RPMI8226 (cell line): ENCODE results near the gene ZNF76.
"Not testable (repeated sequence)": the region's sequence is repeated elsewhere in the genome, so short reads cannot be mapped to it uniquely, and the experiment has no call there.

Experiments used
- DNase-seq: peaks from one replicate; pipeline ENCODE4 v3.0.0-alpha.2; 2015

ZNF76 gene

GRCh38 chr6:35305117-35305516 lies 45.6 kb downstream of the ZNF76 start:
- no peak for DNase-seq

DNA sequence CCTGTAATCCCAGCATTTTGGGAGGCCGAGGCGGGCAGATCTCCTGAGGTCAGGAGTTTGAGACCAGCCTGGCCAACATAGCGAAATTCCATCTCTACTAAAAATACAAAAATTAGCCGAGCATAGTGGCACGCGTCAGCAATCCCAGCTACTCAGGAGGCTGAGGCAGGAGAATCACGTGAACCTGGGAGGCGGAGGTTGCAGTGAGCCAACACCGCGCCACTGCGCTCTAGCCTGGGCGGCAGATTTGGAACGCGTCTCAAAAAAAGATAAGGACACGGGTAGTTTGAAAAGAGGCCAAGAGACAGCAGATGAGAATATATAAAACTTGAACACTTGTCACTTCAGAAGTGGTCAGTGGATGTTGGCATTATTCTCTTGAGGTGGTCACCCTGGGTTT lies 47.6 kb downstream of the ZNF76 start:
- not testable (repeated sequence) for DNase-seq

GRCh38 chr6:35308543-35308942 lies 49.0 kb downstream of the ZNF76 start:
- DNase-seq = not testable (repeated sequence)

DNA sequence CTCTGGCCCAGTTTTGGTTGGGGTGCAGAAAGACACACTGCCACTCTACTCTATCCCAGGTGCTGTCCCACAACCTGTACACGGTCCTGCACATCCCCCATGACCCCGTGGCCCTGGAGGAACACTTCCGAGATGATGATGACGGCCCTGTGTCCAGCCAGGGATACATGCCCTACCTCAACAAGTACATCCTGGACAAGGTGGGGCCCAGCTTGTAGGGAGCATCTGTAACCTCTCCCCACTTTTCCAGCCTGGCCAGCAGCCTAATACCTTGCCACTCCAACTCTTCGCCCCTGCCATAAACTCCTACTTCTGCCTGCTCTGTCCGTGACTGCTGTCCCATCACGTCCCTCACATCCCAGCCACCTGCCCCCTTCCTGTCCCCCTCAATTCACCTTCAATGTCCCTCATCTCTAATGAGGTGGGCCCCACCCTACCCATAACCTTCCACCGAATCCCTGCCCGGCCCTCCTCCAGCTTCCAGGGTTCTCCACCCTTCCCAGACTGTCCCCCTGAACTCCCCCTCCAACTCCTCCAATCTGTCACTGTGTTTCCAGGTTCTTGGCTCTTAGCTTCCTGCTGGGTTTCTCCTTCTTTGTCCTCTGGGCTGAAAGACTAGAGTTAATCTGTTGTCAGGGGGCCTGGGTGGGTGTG lies 50.2 kb downstream of the ZNF76 start:
- no peak for DNase-seq

- DNase-seq = no peak
These were observed 50.8 kb downstream of the ZNF76 start for GRCh38 chr6:35310265-35310831.

DNA sequence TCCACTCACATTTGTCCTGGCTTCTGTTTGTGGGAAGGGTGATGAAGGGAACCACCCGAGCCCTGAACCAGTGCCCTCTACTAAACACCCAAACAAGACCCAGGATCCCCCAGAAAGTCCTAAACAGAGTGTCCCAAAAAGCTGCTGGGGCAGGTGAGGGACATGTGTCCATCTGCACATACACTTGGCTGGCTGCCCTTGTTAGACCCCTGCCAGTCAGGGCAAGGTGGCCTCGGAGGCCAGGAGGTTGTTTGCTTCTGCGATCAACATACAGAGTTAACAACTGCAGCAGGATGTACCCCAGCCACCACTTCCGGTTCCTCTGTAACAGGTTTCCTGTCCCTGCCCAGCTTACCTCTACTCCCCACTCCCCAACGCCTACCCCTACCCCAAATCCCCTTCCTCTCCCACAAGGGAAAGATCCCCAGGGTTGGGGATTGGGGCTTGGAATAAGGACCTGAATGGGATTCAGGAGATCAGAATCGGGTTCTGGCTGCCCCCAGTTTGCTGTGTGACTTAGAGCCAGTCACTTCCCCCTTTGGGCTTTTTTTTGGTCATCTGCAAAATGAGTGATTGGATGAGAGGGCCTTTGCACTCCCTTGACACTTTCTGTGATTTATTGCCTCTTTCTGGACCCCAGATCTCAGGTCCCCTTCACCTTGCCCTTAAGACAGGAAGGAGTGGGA lies 52.0 kb downstream of the ZNF76 start:
- DNase-seq = no peak

DNA sequence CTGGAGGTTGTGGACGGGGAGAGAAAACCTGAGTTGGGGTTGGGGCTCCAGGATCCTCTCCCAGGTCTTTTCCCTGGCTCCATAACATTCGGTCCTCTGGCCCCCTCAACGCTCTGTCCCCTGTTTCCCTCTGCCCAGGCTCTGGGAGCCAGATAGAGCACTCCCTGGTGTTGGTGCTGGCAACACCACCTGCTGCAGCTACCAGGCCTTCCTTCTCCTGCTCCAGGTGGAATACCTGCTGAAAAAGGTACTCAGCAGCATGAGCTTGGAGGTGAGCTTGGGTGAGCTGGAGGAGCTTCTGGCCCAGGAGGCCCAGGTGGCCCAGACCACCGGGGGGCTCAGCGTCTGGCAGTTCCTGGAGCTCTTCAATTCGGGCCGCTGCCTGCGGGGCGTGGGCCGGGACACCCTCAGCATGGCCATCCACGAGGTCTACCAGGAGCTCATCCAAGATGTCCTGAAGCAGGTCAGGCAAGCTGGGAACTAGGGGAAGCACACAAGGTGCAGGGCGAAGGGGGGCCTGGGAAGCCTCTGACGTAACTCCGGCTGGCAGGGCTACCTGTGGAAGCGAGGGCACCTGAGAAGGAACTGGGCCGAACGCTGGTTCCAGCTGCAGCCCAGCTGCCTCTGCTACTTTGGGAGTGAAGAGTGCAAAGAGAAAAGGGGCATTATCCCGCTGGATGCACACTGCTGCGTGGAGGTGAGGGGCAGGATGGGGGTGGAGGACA lies 52.7 kb downstream of the ZNF76 start:
- no peak for DNase-seq

DNA sequence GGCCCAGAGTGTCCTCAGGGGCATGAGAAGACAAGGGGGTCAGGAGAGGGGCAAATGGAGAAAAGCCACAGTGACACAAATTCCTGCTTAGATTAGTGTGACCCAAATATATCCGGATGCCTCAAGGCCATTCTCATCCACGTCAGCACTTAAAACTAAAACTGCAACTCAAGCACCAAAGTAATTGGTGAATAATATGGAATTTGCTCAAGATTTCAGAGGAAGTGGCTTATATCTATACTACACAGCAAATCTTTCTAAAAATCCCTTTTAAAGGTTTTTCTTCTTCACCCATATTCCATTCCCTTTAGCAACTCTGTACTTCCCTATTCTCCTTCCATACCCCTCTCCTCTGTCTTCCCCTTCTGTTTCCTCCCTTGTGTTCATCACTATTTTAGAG lies 53.3 kb downstream of the ZNF76 start:
- no peak for DNase-seq

GRCh38 chr6:35317483-35318195 lies 58.1 kb downstream of the ZNF76 start:
- no peak for DNase-seq

DNA sequence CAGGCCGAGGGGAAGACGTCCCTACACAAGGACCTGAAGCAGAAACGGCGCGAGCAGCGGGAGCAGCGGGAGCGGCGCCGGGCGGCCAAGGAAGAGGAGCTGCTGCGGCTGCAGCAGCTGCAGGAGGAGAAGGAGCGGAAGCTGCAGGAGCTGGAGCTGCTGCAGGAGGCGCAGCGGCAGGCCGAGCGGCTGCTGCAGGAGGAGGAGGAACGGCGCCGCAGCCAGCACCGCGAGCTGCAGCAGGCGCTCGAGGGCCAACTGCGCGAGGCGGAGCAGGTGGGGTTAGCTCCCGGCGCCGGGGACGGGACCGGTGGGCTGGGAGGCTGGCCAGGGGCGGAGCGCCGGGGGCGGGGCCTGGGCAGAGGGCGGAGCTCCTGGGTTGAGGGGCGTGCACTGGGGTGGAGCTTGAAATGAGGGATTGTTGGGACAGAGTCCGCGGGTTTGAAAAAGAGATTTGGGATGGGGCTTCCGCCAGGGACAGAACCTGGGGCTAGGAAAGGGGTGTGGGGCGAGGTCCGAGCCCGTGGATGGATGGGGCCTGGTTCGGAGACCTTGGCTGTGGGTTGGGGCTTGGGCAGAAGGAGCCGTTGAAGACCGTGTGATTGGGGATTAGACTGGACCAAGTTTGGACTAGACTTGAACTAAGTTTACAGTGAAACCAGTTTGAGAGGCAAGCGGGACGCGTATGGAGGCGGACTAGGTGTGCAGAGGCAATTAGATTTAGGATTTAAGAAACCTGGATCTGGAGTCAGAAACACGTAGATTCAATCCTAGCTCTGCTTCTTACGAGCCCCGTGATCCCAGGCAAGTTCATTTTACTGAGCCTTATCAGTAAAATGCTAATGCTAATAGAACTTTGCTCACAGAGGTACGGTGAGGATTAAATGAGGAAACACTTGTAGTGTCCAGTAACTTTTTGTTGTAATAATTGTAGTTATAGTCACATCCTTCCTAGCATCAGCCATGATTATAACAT lies 58.9 kb downstream of the ZNF76 start:
- no peak for DNase-seq

GRCh38 chr6:35319346-35320030 lies 60.0 kb downstream of the ZNF76 start:
- DNase-seq = no peak

DNA sequence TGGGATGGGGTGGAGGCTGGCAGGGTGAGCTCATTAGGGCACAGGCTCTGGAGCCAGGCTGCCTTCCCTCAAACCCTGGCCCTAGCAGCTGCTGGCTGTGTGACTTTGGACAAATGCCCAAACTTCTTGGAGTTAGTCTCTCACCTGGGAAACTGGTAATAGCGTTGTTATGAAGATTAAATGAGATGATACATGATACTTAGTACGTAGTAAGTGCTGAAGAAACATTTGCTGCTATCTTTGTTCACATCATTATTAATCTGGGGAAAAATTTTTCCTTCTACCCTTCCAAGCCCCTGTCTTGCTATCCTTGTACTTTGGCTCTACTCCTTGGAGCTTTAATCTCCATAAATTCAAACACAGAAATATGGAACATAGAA lies 60.5 kb downstream of the ZNF76 start:
- no peak for DNase-seq

DNA sequence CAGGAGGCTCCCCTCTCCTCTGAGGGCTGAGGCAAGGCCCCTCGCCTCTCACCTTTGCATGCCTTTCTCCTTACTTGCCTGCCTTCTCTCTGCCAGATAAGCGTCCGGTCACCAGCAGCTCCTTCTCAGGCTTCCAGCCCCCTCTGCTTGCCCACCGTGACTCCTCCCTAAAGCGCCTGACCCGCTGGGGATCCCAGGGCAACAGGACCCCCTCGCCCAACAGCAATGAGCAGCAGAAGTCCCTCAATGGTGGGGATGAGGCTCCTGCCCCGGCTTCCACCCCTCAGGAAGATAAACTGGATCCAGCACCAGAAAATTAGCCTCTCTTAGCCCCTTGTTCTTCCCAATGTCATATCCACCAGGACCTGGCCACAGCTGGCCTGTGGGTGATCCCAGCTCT lies 61.6 kb downstream of the ZNF76 start:
- no peak for DNase-seq

GRCh38 chr6:35327349-35328027 lies 68.0 kb downstream of the ZNF76 start:
- DNase-seq = peak; percentile 82

DNA sequence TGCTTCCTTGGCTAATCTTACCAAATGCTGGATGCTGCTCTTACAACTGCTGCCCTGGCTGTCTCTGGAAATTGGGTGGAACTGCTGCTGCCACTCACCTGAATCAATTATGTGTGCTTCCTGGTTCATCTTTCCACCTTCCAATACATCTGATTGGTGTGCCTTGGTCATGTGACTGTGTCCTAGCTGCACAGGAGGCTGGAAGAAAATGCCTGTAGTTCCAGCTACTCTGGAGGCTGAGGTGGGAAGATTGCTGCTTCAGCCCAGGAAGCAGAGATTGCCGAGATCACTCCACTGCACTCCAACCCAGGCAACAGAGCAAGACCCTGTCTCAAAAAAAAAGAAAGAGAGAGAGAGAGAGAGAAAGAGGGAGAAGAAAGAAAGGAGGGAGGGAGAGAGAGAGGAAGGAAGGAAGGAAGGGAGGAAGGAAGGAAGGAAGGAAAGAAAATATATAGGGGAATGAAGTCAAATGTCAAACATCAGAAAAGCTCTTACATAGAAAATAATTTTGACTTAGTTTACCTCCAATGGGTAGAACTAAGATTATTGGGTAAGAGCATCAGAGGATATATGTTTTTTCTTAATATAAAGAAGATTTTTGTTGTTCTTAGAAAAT lies 68.7 kb downstream of the ZNF76 start:
- DNase-seq = no peak

GRCh38 chr6:35328965-35329364 lies 69.4 kb downstream of the ZNF76 start:
- not testable (repeated sequence) for DNase-seq

GRCh38 chr6:35330541-35331119 lies 71.1 kb downstream of the ZNF76 start:
- no peak for DNase-seq

- DNase-seq = peak; percentile 89
These were observed 72.7 kb downstream of the ZNF76 start for GRCh38 chr6:35332074-35332887.

DNA sequence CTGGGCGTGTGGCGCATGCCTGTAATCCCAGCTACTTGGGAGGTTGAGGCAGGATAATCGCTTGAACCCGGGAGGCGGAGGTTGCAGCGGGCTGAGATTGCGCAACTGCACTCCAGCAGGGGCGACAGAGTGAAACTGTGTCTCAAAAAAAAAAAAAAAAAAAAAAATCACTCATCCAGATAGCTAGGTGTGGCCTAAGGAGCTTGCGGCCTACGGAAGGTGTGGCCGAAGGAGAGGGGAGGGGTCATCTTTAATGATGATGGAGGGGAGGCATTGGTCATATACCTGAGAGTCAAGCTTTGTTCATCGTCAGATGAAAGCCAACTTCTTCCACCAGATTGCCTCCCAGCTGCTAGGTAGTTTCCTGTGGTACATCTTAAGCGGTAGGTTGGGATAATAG lies 82.0 kb downstream of the ZNF76 start:
- no peak for DNase-seq
